HCT116 (cell line): ENCODE results near the gene LRRK1. TPM values are rescaled to one million over a fixed set of nuclear protein-coding genes. Genes with fewer than 3 reads are reported as not detected.

Experiments used
- ATAC-seq: fragments of 200-7000 bp; cut with Tn5 transposase; 2 replicates; pipeline ENCODE4 v1.9.1; 2020; ENCODE audit warnings: mild to moderate bottlenecking, moderate library complexity
- BruUV-seq: library from RNA; stranded (reverse); fragments of 400-500 nt; replicated peaks from 2 replicates; lab custom pipeline; 2021; lab: Mats Ljungman, UMichigan
- CTCF ChIA-PET: fragments of 300-600 bp; sonication (Branson Sonifier 250); formaldehyde crosslinking; loops from one replicate; lab custom pipeline; 2021; ENCODE audit warnings: antibody characterized with exemption; lab: Charles Lee
- POLR2A ChIA-PET: fragments of 300-600, 350-600 bp; sonication (Branson Sonifier 250); formaldehyde crosslinking; loops from one replicate; lab custom pipeline; 2021; ENCODE audit warnings: antibody characterized with exemption; lab: Charles Lee
- RAD21 ChIA-PET, 2 experiments: fragments of 300-600 bp; sonication (Branson Sonifier 250); formaldehyde crosslinking; loops; one replicate each; lab custom pipeline; 2023; ENCODE audit warnings: low total read pairs in 2 of 2; ENCODE audit not compliant: uncharacterized antibody in 2 of 2, unreplicated experiment in 2 of 2, low non-redundant PET in 1 of 2; lab: Charles Lee
- DNase-seq: peaks from one replicate; pipeline ENCODE4 v3.0.0-alpha.2; 2010; ENCODE audit warnings: low read depth, low spot score
- H2AFZ ChIP-seq: fragments of 200-600 bp; shearing (Covaris generic), sonication (generic); 2 replicates; pipeline ENCODE4 v1.6.1; 2017; ENCODE audit warnings: low read depth, mixed run types, mixed read lengths, antibody characterized with exemption, low read length; ENCODE audit not compliant: poor library complexity, severe bottlenecking
- H3K27ac ChIP-seq: 2 replicates; pipeline ENCODE4 v1.5.1; 2012; ENCODE audit warnings: low read depth, low read length
- H3K27me3 ChIP-seq: fragments of 200-600 bp; sonication (generic); 2 replicates; pipeline ENCODE4 v1.6.1; 2016; ENCODE audit warnings: mixed run types, low read length, mixed read lengths; ENCODE audit not compliant: insufficient read depth
- H3K36me3 ChIP-seq, 2 experiments: fragments of 200-500 bp in 1 of 2; fragments of 200-600 bp in 1 of 2; sonication (Bioruptor generic) in 1 of 2; sonication (generic) in 1 of 2; 2 replicates each; pipeline versions ENCODE4 v1.5.1 to v1.6.1; 2014 to 2016; ENCODE audit warnings: low read length in 2 of 2, inconsistent platforms in 1 of 2, mixed read lengths in 1 of 2, mixed run types in 1 of 2; ENCODE audit not compliant: insufficient read depth in 2 of 2, control insufficient read depth in 1 of 2
- H3K4me1 ChIP-seq, 2 experiments: fragments of 200-600 bp in 1 of 2; sonication (generic) in 1 of 2; 2 replicates each; pipeline versions ENCODE4 v1.5.1 to v1.6.1; 2012 to 2017; ENCODE audit warnings: low read length in 2 of 2, inconsistent platforms in 1 of 2, mild to moderate bottlenecking in 1 of 2, mixed read lengths in 1 of 2, mixed run types in 1 of 2, moderate library complexity in 1 of 2; ENCODE audit not compliant: insufficient read depth in 2 of 2, control insufficient read depth in 1 of 2
- H3K4me2 ChIP-seq: fragments of 200-600 bp; sonication (generic); 2 replicates; pipeline ENCODE4 v1.6.1; 2017; ENCODE audit warnings: mixed run types, low read length, mixed read lengths
- H3K4me3 ChIP-seq, 2 experiments: fragments of 200-600 bp in 1 of 2; sonication (generic) in 1 of 2; replicated peaks in 1 of 2; 2 replicates each; pipeline ENCODE4 v1.5.1; 2011 to 2016; ENCODE audit warnings: low read length in 2 of 2, control low read depth in 1 of 2, low read depth in 1 of 2, mild to moderate bottlenecking in 1 of 2, mixed read lengths in 1 of 2, mixed run types in 1 of 2
- H3K79me2 ChIP-seq: fragments of 200-600 bp; sonication (generic); 2 replicates; pipeline ENCODE4 v1.6.1; 2017; ENCODE audit warnings: mild to moderate bottlenecking, mixed run types, low read length, moderate library complexity, mixed read lengths; ENCODE audit not compliant: insufficient read depth
- H3K9ac ChIP-seq: fragments of 200-600 bp; sonication (generic); 2 replicates; pipeline ENCODE4 v1.6.1; 2016; ENCODE audit warnings: low read length, mixed read lengths
- H3K9me2 ChIP-seq: fragments of 200-600 bp; sonication (generic), shearing (Covaris generic); 2 replicates; pipeline ENCODE4 v1.6.1; 2017; ENCODE audit warnings: mixed run types, mild to moderate bottlenecking, moderate library complexity; ENCODE audit not compliant: insufficient read depth
- H3K9me3 ChIP-seq, 2 experiments: fragments of 200-500 bp in 1 of 2; fragments of 200-600 bp in 1 of 2; sonication (Bioruptor generic) in 1 of 2; sonication (generic) in 1 of 2; 2 replicates each; pipeline ENCODE4 v1.6.1; 2014 to 2017; ENCODE audit warnings: low read length in 2 of 2, mixed read lengths in 2 of 2, inconsistent platforms in 1 of 2, low read depth in 1 of 2, mild to moderate bottlenecking in 1 of 2, mixed run types in 1 of 2, moderate library complexity in 1 of 2; ENCODE audit not compliant: control insufficient read depth in 1 of 2, insufficient read depth in 1 of 2
- H4K20me1 ChIP-seq: fragments of 200-600 bp; sonication (generic), shearing (Covaris generic); 2 replicates; pipeline ENCODE4 v1.6.1; 2017; ENCODE audit warnings: mixed run types, mild to moderate bottlenecking, moderate library complexity; ENCODE audit not compliant: insufficient read depth
- CEBPB ChIP-seq: IDR thresholded peaks from 2 replicates; pipeline ENCODE4 v1.6.1; 2012; ENCODE audit warnings: low read depth
- EZH2 ChIP-seq: fragments of 200-600 bp; sonication (generic); IDR thresholded peaks from 2 replicates; pipeline ENCODE4 v1.6.1; 2017; ENCODE audit warnings: antibody characterized with exemption, mixed run types
- EZH2phosphoT487 ChIP-seq: fragments of 200-600 bp; IDR thresholded peaks from 2 replicates; pipeline ENCODE4 v1.6.1; 2018; ENCODE audit warnings: antibody characterized with exemption, borderline replicate concordance
- POLR2A ChIP-seq: IDR thresholded peaks from 2 replicates; pipeline ENCODE4 v1.7.0; 2011; ENCODE audit warnings: borderline replicate concordance; ENCODE audit not compliant: insufficient read depth, insufficient read length; ENCODE audit errors: extremely low read depth
- POLR2AphosphoS5 ChIP-seq: IDR thresholded peaks from 2 replicates; pipeline ENCODE4 v1.6.1; 2011; ENCODE audit warnings: mild to moderate bottlenecking, low read depth, low read length, moderate library complexity
- SIN3A ChIP-seq: IDR thresholded peaks from 2 replicates; pipeline ENCODE4 v1.6.1; 2012; ENCODE audit warnings: low read depth
- SP1 ChIP-seq: IDR thresholded peaks from 2 replicates; pipeline ENCODE4 v1.6.1; 2012; ENCODE audit warnings: low read depth
- SRF ChIP-seq: IDR thresholded peaks from 2 replicates; pipeline ENCODE4 v1.6.1; 2012; ENCODE audit warnings: low read depth
- TCF7L2 ChIP-seq: IDR thresholded peaks from 2 replicates; pipeline ENCODE4 v1.7.0; 2011; ENCODE audit warnings: borderline replicate concordance, inconsistent platforms; ENCODE audit not compliant: insufficient read depth, insufficient read length; ENCODE audit errors: extremely low read depth
- YY1 ChIP-seq: IDR thresholded peaks from 2 replicates; pipeline ENCODE4 v1.6.1; 2011; ENCODE audit warnings: low read length, low read depth, moderate library complexity, mild to moderate bottlenecking; ENCODE audit not compliant: insufficient replicate concordance; ENCODE audit errors: extremely low read depth
- intact Hi-C: fragments of 100-400 bp; cut with micrococcal nuclease; formaldehyde crosslinking; loops from 2 replicates; pipeline ENCODE4 v1.10.0; 2022
- total RNA-seq: library from RNA; stranded (reverse); gene quantifications from one replicate; pipeline ENCODE4 v1.2.1, GENCODE V29; 2021; ENCODE audit not compliant: unreplicated experiment
- TF ChIP-seq, protein P1 (sequence below), 3 experiments: fragments of 200-600 bp in 1 of 3; sonication (generic) in 1 of 3; IDR thresholded peaks in 2 of 3; conservative IDR thresholded peaks in 1 of 3; 2 replicates each; pipeline ENCODE4 v1.5.1; 2012 to 2017; ENCODE audit warnings: low read depth in 2 of 3, low read length in 2 of 3, antibody characterized with exemption in 1 of 3, borderline replicate concordance in 1 of 3, control low read depth in 1 of 3, mild to moderate bottlenecking in 1 of 3, mixed read lengths in 1 of 3, mixed run types in 1 of 3, moderate library complexity in 1 of 3; ENCODE audit not compliant: insufficient read depth in 1 of 3
- TF ChIP-seq, protein P2 (sequence below): IDR thresholded peaks from 2 replicates; pipeline ENCODE4 v1.6.1; 2012; ENCODE audit warnings: low read depth

The LRRK1 gene
- total RNA-seq, 1 experiment from 2014 or later, result 21.6 TPM

- TF ChIP-seq TCF7L2 (no peak), EZH2 (no peak), SRF (no peak)
- TF ChIP-seq, protein P1, sequence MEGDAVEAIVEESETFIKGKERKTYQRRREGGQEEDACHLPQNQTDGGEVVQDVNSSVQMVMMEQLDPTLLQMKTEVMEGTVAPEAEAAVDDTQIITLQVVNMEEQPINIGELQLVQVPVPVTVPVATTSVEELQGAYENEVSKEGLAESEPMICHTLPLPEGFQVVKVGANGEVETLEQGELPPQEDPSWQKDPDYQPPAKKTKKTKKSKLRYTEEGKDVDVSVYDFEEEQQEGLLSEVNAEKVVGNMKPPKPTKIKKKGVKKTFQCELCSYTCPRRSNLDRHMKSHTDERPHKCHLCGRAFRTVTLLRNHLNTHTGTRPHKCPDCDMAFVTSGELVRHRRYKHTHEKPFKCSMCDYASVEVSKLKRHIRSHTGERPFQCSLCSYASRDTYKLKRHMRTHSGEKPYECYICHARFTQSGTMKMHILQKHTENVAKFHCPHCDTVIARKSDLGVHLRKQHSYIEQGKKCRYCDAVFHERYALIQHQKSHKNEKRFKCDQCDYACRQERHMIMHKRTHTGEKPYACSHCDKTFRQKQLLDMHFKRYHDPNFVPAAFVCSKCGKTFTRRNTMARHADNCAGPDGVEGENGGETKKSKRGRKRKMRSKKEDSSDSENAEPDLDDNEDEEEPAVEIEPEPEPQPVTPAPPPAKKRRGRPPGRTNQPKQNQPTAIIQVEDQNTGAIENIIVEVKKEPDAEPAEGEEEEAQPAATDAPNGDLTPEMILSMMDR (IDR thresholded peaks at IDR 0.05 in 2 of 3, conservative IDR thresholded peaks at IDR 0.05 in 1 of 3; ENCODE audit: borderline replicate concordance in 1 of 3, insufficient read depth in 1 of 3, low read depth in 2 of 3, low read length in 2 of 3), result no peak
Measured at GRCh38 chr15:101058735-101059134, 139.6 kb downstream of the LRRK1 start (continued).

DNA sequence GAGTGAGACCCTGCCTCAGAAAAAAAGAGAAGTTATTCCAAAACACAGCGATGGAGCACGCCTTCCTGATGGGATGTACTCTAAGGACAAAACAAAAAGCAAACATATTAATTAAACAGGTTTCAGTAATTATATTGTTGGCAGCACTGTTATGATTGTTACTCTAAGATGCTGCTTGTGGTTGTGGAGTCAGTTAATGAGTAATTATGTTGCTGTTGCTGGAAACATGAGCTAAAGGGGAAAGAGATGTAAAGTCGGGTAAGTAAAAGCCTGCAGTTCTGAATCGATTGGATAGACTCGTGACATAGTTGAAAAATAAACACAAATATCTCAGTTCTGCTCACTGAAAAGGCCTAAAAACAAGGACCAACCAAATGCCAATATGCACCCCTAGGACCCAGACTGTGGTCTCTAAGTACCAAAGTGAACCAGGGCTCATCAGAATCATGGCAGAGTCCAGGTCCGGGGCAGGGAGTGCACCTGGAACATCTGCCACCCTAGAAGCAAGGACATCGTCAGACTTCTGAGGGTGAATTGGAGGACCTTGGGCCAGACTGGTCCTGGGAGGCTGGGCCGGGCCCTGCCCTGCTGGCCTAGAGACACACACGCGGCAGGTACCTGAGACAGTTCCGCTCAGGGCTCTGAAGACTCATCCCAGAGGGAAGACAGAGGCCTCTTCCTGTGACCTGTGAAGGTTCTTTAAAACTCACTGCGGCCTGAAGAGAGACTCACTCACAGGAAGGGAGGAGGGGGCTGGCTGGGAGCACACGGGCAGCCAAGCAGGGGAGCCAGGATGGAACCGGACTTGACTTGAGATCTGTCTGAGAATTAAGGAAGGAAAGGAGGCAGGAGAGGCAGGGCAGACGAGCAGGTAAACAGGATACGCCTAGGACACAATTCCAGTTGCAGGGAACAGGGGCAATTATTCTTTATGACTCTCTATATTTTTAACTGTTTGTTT, 140.5 kb downstream of the LRRK1 start:
- H3K4me3 ChIP-seq, result no peak overlapping the region
- H3K9me2 ChIP-seq, result no peaks in the 10 kb centered on the region
- CTCF ChIA-PET, result no interaction called here
- H4K20me1 ChIP-seq, result no peaks in the 10 kb centered on the region
- H3K27ac ChIP-seq, result no peak overlapping the region
- no peak overlapping the region for H3K9ac ChIP-seq
- H3K79me2 ChIP-seq, result no peaks in the 10 kb centered on the region
- peaks cover 0 to 7% of the 10 kb centered on the region in 2 experiments; a peak in 2 of 4 replicates for H3K36me3 ChIP-seq
- H2AFZ ChIP-seq, result no peak overlapping the region
- intact Hi-C loops, result no loop called here
- ATAC-seq (no peak), DNase-seq (no peak)
- H3K4me1 ChIP-seq, result no peaks in the 10 kb centered on the region
- H3K4me2 ChIP-seq, result no peak overlapping the region
- RAD21 ChIA-PET, result no interaction called here
- no peaks in the 10 kb centered on the region for H3K27me3 ChIP-seq
- BruUV-seq, result no TSS peak
- POLR2A ChIA-PET, result no interaction called here
- H3K9me3 ChIP-seq, result no peaks in the 10 kb centered on the region
- TF ChIP-seq POLR2A (no peak), SP1 (no peak), POLR2AphosphoS5 (no peak), CEBPB (no peak), EZH2 (no peak), YY1 (no peak), EZH2phosphoT487 (no peak), SIN3A (no peak)
- TF ChIP-seq, protein P2, sequence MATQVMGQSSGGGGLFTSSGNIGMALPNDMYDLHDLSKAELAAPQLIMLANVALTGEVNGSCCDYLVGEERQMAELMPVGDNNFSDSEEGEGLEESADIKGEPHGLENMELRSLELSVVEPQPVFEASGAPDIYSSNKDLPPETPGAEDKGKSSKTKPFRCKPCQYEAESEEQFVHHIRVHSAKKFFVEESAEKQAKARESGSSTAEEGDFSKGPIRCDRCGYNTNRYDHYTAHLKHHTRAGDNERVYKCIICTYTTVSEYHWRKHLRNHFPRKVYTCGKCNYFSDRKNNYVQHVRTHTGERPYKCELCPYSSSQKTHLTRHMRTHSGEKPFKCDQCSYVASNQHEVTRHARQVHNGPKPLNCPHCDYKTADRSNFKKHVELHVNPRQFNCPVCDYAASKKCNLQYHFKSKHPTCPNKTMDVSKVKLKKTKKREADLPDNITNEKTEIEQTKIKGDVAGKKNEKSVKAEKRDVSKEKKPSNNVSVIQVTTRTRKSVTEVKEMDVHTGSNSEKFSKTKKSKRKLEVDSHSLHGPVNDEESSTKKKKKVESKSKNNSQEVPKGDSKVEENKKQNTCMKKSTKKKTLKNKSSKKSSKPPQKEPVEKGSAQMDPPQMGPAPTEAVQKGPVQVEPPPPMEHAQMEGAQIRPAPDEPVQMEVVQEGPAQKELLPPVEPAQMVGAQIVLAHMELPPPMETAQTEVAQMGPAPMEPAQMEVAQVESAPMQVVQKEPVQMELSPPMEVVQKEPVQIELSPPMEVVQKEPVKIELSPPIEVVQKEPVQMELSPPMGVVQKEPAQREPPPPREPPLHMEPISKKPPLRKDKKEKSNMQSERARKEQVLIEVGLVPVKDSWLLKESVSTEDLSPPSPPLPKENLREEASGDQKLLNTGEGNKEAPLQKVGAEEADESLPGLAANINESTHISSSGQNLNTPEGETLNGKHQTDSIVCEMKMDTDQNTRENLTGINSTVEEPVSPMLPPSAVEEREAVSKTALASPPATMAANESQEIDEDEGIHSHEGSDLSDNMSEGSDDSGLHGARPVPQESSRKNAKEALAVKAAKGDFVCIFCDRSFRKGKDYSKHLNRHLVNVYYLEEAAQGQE, result no peak
- TF ChIP-seq, protein P1 (IDR thresholded peaks at IDR 0.05 in 2 of 3, conservative IDR thresholded peaks at IDR 0.05 in 1 of 3; ENCODE audit: borderline replicate concordance in 1 of 3, insufficient read depth in 1 of 3, low read depth in 2 of 3, low read length in 2 of 3), result no peak
